Activated naive CD4-positive, alpha-beta T cell treated with anti-CD3 and anti-CD28 coated beads, Interleukin-2, amount 50 U/mL, for 72 hours (primary cell): ENCODE data around the gene MRPS18C. TPM values are rescaled to one million over a fixed set of nuclear protein-coding genes. Genes with fewer than 3 reads are reported as not detected.
"Not testable (repeated sequence)": the region's sequence is repeated elsewhere in the genome, so short reads cannot be mapped to it uniquely, and the experiment has no call there.

Experiments used
- ATAC-seq, 2 donors: fragments of 150-1000 bp; cut with Tn5 transposase; 2 replicates each; pipeline ENCODE4 v1.10.0; 2021; ENCODE audit warnings: mild to moderate bottlenecking in 2 of 2, moderate library complexity in 2 of 2
- DNase-seq, 2 donors: peaks; one replicate each; pipeline ENCODE4 v3.0.0; 2021 to 2022; ENCODE audit warnings: low spot score in 2 of 2
- H3K27ac Mint-ChIP-seq, 2 donors: one replicate each; pipeline ENCODE4 v1.8.0; 2022; ENCODE audit warnings: mild to moderate bottlenecking in 2 of 2, mixed read lengths in 2 of 2
- H3K36me3 Mint-ChIP-seq, 2 donors: one replicate each; pipeline ENCODE4 v1.8.0; 2022; ENCODE audit warnings: mixed read lengths in 2 of 2
- H3K9me3 Mint-ChIP-seq, 2 donors: one replicate each; pipeline ENCODE4 v1.8.0; 2022; ENCODE audit warnings: mixed read lengths in 2 of 2
- total RNA-seq, 2 donors: library from RNA; stranded (reverse); gene quantifications; one replicate each; pipeline ENCODE4 v1.2.3, GENCODE V29; 2022

Gene MRPS18C
- total RNA-seq, 2 donors from 2014 or later, result 67.3 to 84.3 TPM

GRCh38 chr4:83486457-83487129, 30.7 kb downstream of the MRPS18C start:
- no peak for DNase-seq

GRCh38 chr4:83489711-83490326, 34.0 kb downstream of the MRPS18C start:
- ATAC-seq, result no peak
- Mint-ChIP-seq H3K36me3 (no peaks in the 10 kb centered on the region), H3K27ac (no peak overlapping the region), H3K9me3 (no peaks in the 10 kb centered on the region)
- DNase-seq, result no peak

More at GRCh38 chr4:83486457-83487129, 30.7 kb downstream of the MRPS18C start:
- peaks cover 0 to 5% of the 10 kb centered on the region in 2 donors for H3K36me3 Mint-ChIP-seq
- no peaks in the 10 kb centered on the region for H3K9me3 Mint-ChIP-seq
- H3K27ac Mint-ChIP-seq, result peak overlapping the region in 1 of 2 donors; percentile 44
- ATAC-seq, result no peak

GRCh38 chr4:83490876-83491450, 35.1 kb downstream of the MRPS18C start:
- ATAC-seq, result peak in 1 of 2 donors; percentile 60

GRCh38 chr4:83496085-83496917, 40.4 kb downstream of the MRPS18C start:
- H3K9me3 Mint-ChIP-seq, ATAC-seq, DNase-seq, H3K27ac Mint-ChIP-seq, H3K36me3 Mint-ChIP-seq: not testable (repeated sequence)

More at GRCh38 chr4:83490876-83491450, 35.1 kb downstream of the MRPS18C start:
- Mint-ChIP-seq H3K27ac (no peak overlapping the region), H3K36me3 (no peaks in the 10 kb centered on the region), H3K9me3 (no peaks in the 10 kb centered on the region)
- no peak for DNase-seq

GRCh38 chr4:83498187-83498586, 42.3 kb downstream of the MRPS18C start:
- Mint-ChIP-seq H3K9me3 (no peaks in the 10 kb centered on the region), H3K27ac (no peak overlapping the region), H3K36me3 (no peaks in the 10 kb centered on the region)
- DNase-seq (no peak), ATAC-seq (no peak)

GRCh38 chr4:83501671-83502070, 45.8 kb downstream of the MRPS18C start:
- H3K27ac Mint-ChIP-seq, result peak overlapping the region in 1 of 2 donors; percentile 59
- DNase-seq, H3K36me3 Mint-ChIP-seq, H3K9me3 Mint-ChIP-seq, ATAC-seq: not testable (repeated sequence)

- H3K36me3 Mint-ChIP-seq, result peaks cover 4 to 5% of the 10 kb centered on the region in 2 donors
- peak overlapping the region in 1 of 2 donors; percentile 68 for H3K27ac Mint-ChIP-seq
- ATAC-seq, result no peak
- peaks cover 0 to 4% of the 10 kb centered on the region in 2 donors for H3K9me3 Mint-ChIP-seq
- DNase-seq, result no peak
Measured at GRCh38 chr4:83503974-83504373, 48.1 kb downstream of the MRPS18C start.

GRCh38 chr4:83504503-83504902, 48.6 kb downstream of the MRPS18C start:
- H3K9me3 Mint-ChIP-seq, result peaks cover 0 to 7% of the 10 kb centered on the region in 2 donors
- ATAC-seq (peak in 1 of 2 donors; percentile 34), DNase-seq (no peak)
- H3K27ac Mint-ChIP-seq, result peak overlapping the region in 1 of 2 donors; percentile 68
- peaks cover 4 to 5% of the 10 kb centered on the region in 2 donors for H3K36me3 Mint-ChIP-seq

GRCh38 chr4:83504996-83505395, 49.1 kb downstream of the MRPS18C start:
- DNase-seq (no peak), ATAC-seq (no peak)
- Mint-ChIP-seq H3K9me3 (peaks cover 0 to 7% of the 10 kb centered on the region in 2 donors), H3K36me3 (peaks cover 4 to 5% of the 10 kb centered on the region in 2 donors), H3K27ac (peak overlapping the region in 1 of 2 donors; percentile 68)

- DNase-seq, result peak in 1 of 2 donors; percentile 74
- ATAC-seq, result peak; percentile 64 to 68
- peak overlapping the region; percentile 25 to 42 for H3K27ac Mint-ChIP-seq
- not testable (repeated sequence) for H3K9me3 Mint-ChIP-seq, H3K36me3 Mint-ChIP-seq
Measured at GRCh38 chr4:83509156-83509585, 53.3 kb downstream of the MRPS18C start.

- DNase-seq (no peak), ATAC-seq (peak in 1 of 2 donors; percentile 44)
- Mint-ChIP-seq H3K9me3 (peaks cover 0 to 4% of the 10 kb centered on the region in 2 donors), H3K27ac (no peak overlapping the region), H3K36me3 (no peaks in the 10 kb centered on the region)
Measured at GRCh38 chr4:83510442-83510841, 54.6 kb downstream of the MRPS18C start.

Other genes starting within 250 kb of the MRPS18C start
- gene COQ2, start 171.3 kb upstream of the MRPS18C start, total RNA-seq, result 10 to 100 TPM; 17.8 to 18.7 TPM
- 10 to 100 TPM; 13.1 to 17.4 TPM for gene HPSE, start 121.2 kb upstream of the MRPS18C start, total RNA-seq
- gene HELQ, start 235 bp upstream of the MRPS18C start, total RNA-seq, result 10 to 100 TPM; 12.2 to 12.3 TPM
- gene ABRAXAS1, start 29.0 kb downstream of the MRPS18C start, total RNA-seq, result 10 to 100 TPM; 20.7 to 22.0 TPM
- gene GPAT3, start 80.0 kb downstream of the MRPS18C start, total RNA-seq, result 1 to 10 TPM in 1 of 2 donors, under 1 TPM in 1; 0.74 to 1.0 TPM